ENCODE measurements around the gene ELMO2. TPM values are rescaled to one million over a fixed set of nuclear protein-coding genes. Genes with fewer than 3 reads are reported as not detected.

ELMO2 gene
- total and polyA plus RNA-seq, 2 of the 4 experiments (the other 2 are of a cell fraction), result 29.2 to 52.7 TPM

- no peak overlapping the region for H3K4ac ChIP-seq (ENCODE audit: low read depth, low read length)
- no peak overlapping the region for H3K56ac ChIP-seq (ENCODE audit: extremely low read depth, insufficient read depth, low read length)
- in situ Hi-C loops (cut with MboI; ENCODE audit: low sequenced_read_pairs) (no loop called here), dilution Hi-C loops (cut with HindIII; ENCODE audit: low sequenced_read_pairs, unreplicated experiment) (no loop called here), intact Hi-C loops (cut with micrococcal nuclease) (no loop called here)
- H3K36me3 ChIP-seq (ENCODE audit: control insufficient read depth, insufficient read depth, low read length), result no peaks in the 10 kb centered on the region
- no peak overlapping the region for H4K8ac ChIP-seq (ENCODE audit: low read depth in 2 of 2, low read length in 2 of 2)
- no peak overlapping the region for H3K27ac ChIP-seq (ENCODE audit: insufficient read depth, low read length)
- ChIA-PET POLR2A (ENCODE audit: unreplicated experiment) (no interaction called here), CTCF (no interaction called here)
- no peak overlapping the region for H2AK9ac ChIP-seq (replicated peaks; ENCODE audit: low read depth, low read length, poor library complexity)
- H2BK5ac ChIP-seq (ENCODE audit: low read depth, low read length, poor library complexity, severe bottlenecking), result no peak overlapping the region
- no peak overlapping the region for H2AFZ ChIP-seq (replicated peaks; ENCODE audit: low read length, poor library complexity)
- no peak for TF ChIP-seq USF2 (IDR thresholded peaks at IDR 0.05; ENCODE audit: low read depth, low read length)
- TF ChIP-seq BHLHE40 (IDR thresholded peaks at IDR 0.05; ENCODE audit: low read depth, low read length), result no peak
- no peak for TF ChIP-seq RFX5 (IDR thresholded peaks at IDR 0.05; ENCODE audit: low read depth, low read length)
- TF ChIP-seq MXI1 (IDR thresholded peaks at IDR 0.05; ENCODE audit: borderline replicate concordance, low read depth, low read length), result no peak
- no peak for TF ChIP-seq CTCF (conservative IDR thresholded peaks at IDR 0.05; ENCODE audit: low read depth, low read length)
- no peak for TF ChIP-seq RCOR1 (IDR thresholded peaks at IDR 0.05; ENCODE audit: insufficient replicate concordance, low read length)
- no peak for TF ChIP-seq SMC3 (IDR thresholded peaks at IDR 0.05; ENCODE audit: low read depth, low read length)
- TF ChIP-seq POLR2A (IDR thresholded peaks at IDR 0.05; ENCODE audit: low read depth, low read length), result no peak
- no peak for TF ChIP-seq MAFK (IDR thresholded peaks at IDR 0.05; ENCODE audit: low read depth, low read length)
- TF ChIP-seq MAZ (IDR thresholded peaks at IDR 0.05; ENCODE audit: borderline replicate concordance, low read depth, low read length), result no peak
- TF ChIP-seq ELK1 (IDR thresholded peaks at IDR 0.05; ENCODE audit: borderline replicate concordance, low read depth, low read length), result no peak
- no peak for TF ChIP-seq CEBPB (IDR thresholded peaks at IDR 0.05; ENCODE audit: low read depth, low read length)
- no peak for TF ChIP-seq NFE2L2 (IDR thresholded peaks at IDR 0.05; ENCODE audit: low read depth, low read length)
- no peak for TF ChIP-seq RAD21 (IDR thresholded peaks at IDR 0.05; ENCODE audit: low read length)
- H2BK20ac ChIP-seq (ENCODE audit: low read depth, low read length), result no peak overlapping the region
- H3K14ac ChIP-seq (replicated peaks; ENCODE audit: low read depth, low read length), result no peak overlapping the region
- no peak overlapping the region for H4K5ac ChIP-seq (ENCODE audit: low read depth, low read length)
- no peak overlapping the region for H4K91ac ChIP-seq (ENCODE audit: insufficient read depth, low read depth, low read length)
- no peak overlapping the region for H2AK5ac ChIP-seq (ENCODE audit: low read depth, low read length)
- no peak overlapping the region for H3K18ac ChIP-seq (ENCODE audit: low read depth, low read length)
- no peak overlapping the region for H2BK15ac ChIP-seq (ENCODE audit: low read depth, low read length)
- H2BK120ac ChIP-seq (ENCODE audit: low read depth, low read length), result no peak overlapping the region
- DNase-seq (no peak), ATAC-seq (ENCODE audit: low read depth) (no peak)
- no peak overlapping the region for H3K9ac ChIP-seq (ENCODE audit: low read depth, low read length)
- no peaks in the 10 kb centered on the region for H3K79me1 ChIP-seq (ENCODE audit: low read depth in 1 of 2, low read length in 2 of 2)
- no peaks in the 10 kb centered on the region; the same call in 1 of the 2 replicates for H3K9me1 ChIP-seq (ENCODE audit: insufficient read depth, low read length)
- 57% methylated on average over 5 of the region's 17 CpGs; no CpG with 5 or more reads in 1 of the 2 experiments for WGBS, 2 experiments (ENCODE audit: extremely low coverage in 2 of 2, insufficient read length in 1 of 2)
- BruUV-seq (replicated peaks), result no TSS peak
- no peaks in the 10 kb centered on the region for H3K4me1 ChIP-seq (ENCODE audit: control insufficient read depth, insufficient read depth, low read length)
- H3K4me3 ChIP-seq (ENCODE audit: insufficient read depth, low read depth, low read length), result no peak overlapping the region
- H3K9me3 ChIP-seq (ENCODE audit: control insufficient read depth, insufficient read depth, low read length), result no peaks in the 10 kb centered on the region
- H4K20me1 ChIP-seq (ENCODE audit: insufficient read depth, low read length), result no peaks in the 10 kb centered on the region
- H3K27me3 ChIP-seq (ENCODE audit: control insufficient read depth, insufficient read depth, low read length), result peaks cover 45% of the 10 kb centered on the region
- no peak overlapping the region for H3K4me2 ChIP-seq (ENCODE audit: low read depth, low read length)
- H3K23ac ChIP-seq (ENCODE audit: low read depth, low read length), result peak overlapping the region; percentile 27; the same call in 1 of the 2 replicates
Measured at GRCh38 chr20:46342451-46343347, 63.7 kb downstream of the ELMO2 start.
